Type B pancreatic cell (in vitro differentiated cells): ENCODE results near the gene MSL2. TPM values are rescaled to one million over a fixed set of nuclear protein-coding genes. Genes with fewer than 3 reads are reported as not detected.

Source experiments
- DNase-seq: peaks from one replicate; pipeline ENCODE4 v3.0.0; 2021; ENCODE audit warnings: mixed read lengths; ENCODE audit not compliant: unreplicated experiment; ENCODE audit errors: extremely low spot score
- H3K27ac Mint-ChIP-seq: 2 replicates; pipeline ENCODE4 v1.8.0; 2021; ENCODE audit warnings: mild to moderate bottlenecking, mixed read lengths
- H3K27me3 Mint-ChIP-seq: 2 replicates; pipeline ENCODE4 v1.8.0; 2021; ENCODE audit warnings: mixed read lengths
- H3K36me3 Mint-ChIP-seq: 2 replicates; pipeline ENCODE4 v1.8.0; 2021; ENCODE audit warnings: mixed read lengths
- H3K4me1 Mint-ChIP-seq: one replicate; pipeline ENCODE4 v1.8.0; 2021; ENCODE audit warnings: mixed read lengths; ENCODE audit not compliant: unreplicated experiment
- H3K4me3 Mint-ChIP-seq: 2 replicates; pipeline ENCODE4 v1.8.0; 2021; ENCODE audit warnings: mild to moderate bottlenecking, mixed read lengths
- H3K9me3 Mint-ChIP-seq: 2 replicates; pipeline ENCODE4 v1.8.0; 2021; ENCODE audit warnings: mixed read lengths
- CTCF ChIP-seq: fragments of 200-600 bp; sonication (generic); conservative IDR thresholded peaks from 2 replicates; pipeline ENCODE4 v1.5.0; 2021; ENCODE audit warnings: antibody characterized with exemption, mild to moderate bottlenecking
- total RNA-seq: library from RNA; stranded (reverse); gene quantifications from 2 replicates; pipeline ENCODE4 v1.2.1, GENCODE V29; 2021; ENCODE audit warnings: low replicate concordance

Gene MSL2
- total RNA-seq, 1 donor from 2014 or later = 38.4 TPM

GRCh38 chr3:136162322-136162721 lies 33.8 kb downstream of the MSL2 start:
- TF ChIP-seq CTCF = no peak
- no peak for DNase-seq
- Mint-ChIP-seq H3K4me1 (peaks cover 23% of the 10 kb centered on the region), H3K36me3 (peaks cover 16% of the 10 kb centered on the region), H3K27me3 (no peaks in the 10 kb centered on the region), H3K27ac (no peak overlapping the region), H3K9me3 (no peaks in the 10 kb centered on the region), H3K4me3 (no peak overlapping the region)

GRCh38 chr3:136161516-136161915 lies 34.6 kb downstream of the MSL2 start:
- no peak overlapping the region for H3K27ac Mint-ChIP-seq

GRCh38 chr3:136152963-136153362 lies 43.2 kb downstream of the MSL2 start:
- Mint-ChIP-seq H3K4me3 (no peak overlapping the region), H3K36me3 (peaks cover 29% of the 10 kb centered on the region), H3K27me3 (no peaks in the 10 kb centered on the region), H3K4me1 (peaks cover 9% of the 10 kb centered on the region), H3K9me3 (no peaks in the 10 kb centered on the region), H3K27ac (no peak overlapping the region)
- TF ChIP-seq CTCF = no peak
- DNase-seq = no peak

More at GRCh38 chr3:136161516-136161915, 34.6 kb downstream of the MSL2 start:
- no peaks in the 10 kb centered on the region for H3K27me3 Mint-ChIP-seq
- TF ChIP-seq CTCF = no peak
- DNase-seq = no peak
- no peaks in the 10 kb centered on the region for H3K9me3 Mint-ChIP-seq
- H3K4me3 Mint-ChIP-seq = no peak overlapping the region
- H3K36me3 Mint-ChIP-seq = peaks cover 17% of the 10 kb centered on the region
- peaks cover 18% of the 10 kb centered on the region for H3K4me1 Mint-ChIP-seq

GRCh38 chr3:136152176-136152843 lies 43.8 kb downstream of the MSL2 start:
- peaks cover 13% of the 10 kb centered on the region for H3K4me1 Mint-ChIP-seq
- H3K27me3 Mint-ChIP-seq = no peaks in the 10 kb centered on the region
- no peak for TF ChIP-seq CTCF
- H3K4me3 Mint-ChIP-seq = no peak overlapping the region
- H3K36me3 Mint-ChIP-seq = peaks cover 29% of the 10 kb centered on the region
- no peak overlapping the region for H3K27ac Mint-ChIP-seq
- no peaks in the 10 kb centered on the region for H3K9me3 Mint-ChIP-seq
- no peak for DNase-seq

- peaks cover 13% of the 10 kb centered on the region for H3K4me1 Mint-ChIP-seq
- no peak for TF ChIP-seq CTCF
- peaks cover 28% of the 10 kb centered on the region for H3K36me3 Mint-ChIP-seq
- DNase-seq = no peak
- no peak overlapping the region for H3K4me3 Mint-ChIP-seq
- H3K27ac Mint-ChIP-seq = peak overlapping the region; percentile 32
- no peaks in the 10 kb centered on the region for H3K27me3 Mint-ChIP-seq
- H3K9me3 Mint-ChIP-seq = no peaks in the 10 kb centered on the region
These were observed 44.9 kb downstream of the MSL2 start for GRCh38 chr3:136151219-136151618.
